GM12892 (cell line): Measurements from ENCODE around the gene MTUS2.

Experiments used
- POLR2A ChIP-seq: IDR thresholded peaks from 2 replicates; pipeline ENCODE4 v1.6.1; 2011; ENCODE audit warnings: low read depth, low read length, control low read depth
- POLR2AphosphoS5 ChIP-seq: IDR thresholded peaks from 2 replicates; pipeline ENCODE4 v1.6.1; 2011; ENCODE audit warnings: low read depth, low read length, control low read depth
- TAF1 ChIP-seq: IDR thresholded peaks from 2 replicates; pipeline ENCODE4 v1.6.1; 2011; ENCODE audit warnings: low read depth, mild to moderate bottlenecking, control low read depth, low read length, borderline replicate concordance

DNA sequence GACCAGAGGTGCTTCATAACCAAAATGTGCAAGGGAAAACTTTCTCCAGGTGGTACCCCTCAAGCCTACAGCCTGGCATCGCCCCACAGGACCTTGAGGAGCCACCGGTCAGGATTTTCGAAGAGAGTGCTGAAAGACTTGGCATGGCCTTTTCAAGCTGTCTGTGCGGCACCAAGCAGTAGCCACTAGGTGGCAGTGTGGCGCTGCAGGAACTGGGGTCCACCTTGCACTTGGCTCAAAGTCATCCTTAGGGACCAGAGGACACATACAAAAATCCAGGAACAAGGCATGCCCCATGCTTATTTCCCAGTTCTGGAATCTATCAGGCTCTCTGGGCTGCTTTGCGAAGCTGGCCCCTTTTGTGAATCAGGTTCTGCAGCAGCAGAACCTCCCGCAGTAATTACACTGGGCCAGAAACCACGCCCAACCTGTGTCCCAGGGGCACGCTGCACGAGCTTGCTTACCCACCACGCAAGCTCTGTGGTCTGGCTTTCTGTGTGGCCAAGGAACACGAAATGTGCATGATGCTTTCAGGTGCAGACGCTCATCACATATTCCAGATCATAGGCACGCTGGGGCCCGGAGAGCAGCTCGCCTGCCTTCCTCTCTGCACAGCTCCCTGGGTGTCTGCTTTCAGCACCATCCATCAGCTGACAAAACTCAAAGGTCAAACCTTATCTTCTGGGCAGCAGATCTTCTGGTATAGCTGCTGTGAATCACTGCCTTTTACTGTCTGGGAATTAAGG is 688.2 kb downstream of the MTUS2 start:
- TF ChIP-seq POLR2AphosphoS5 = no peak
- no peak for TF ChIP-seq TAF1
- TF ChIP-seq POLR2A = no peak
